ENCODE data around the gene ZSWIM3. TPM values are rescaled to one million over a fixed set of nuclear protein-coding genes. Genes with fewer than 3 reads are reported as not detected.
A peak's percentile ranks its signal among the peaks of the same experiment; 100 is the strongest.

The ZSWIM3 gene
- total and polyA plus RNA-seq, 2 of the 13 experiments (the other 11 are each of a cell fraction or from before 2014, with no cell fraction given): 5.2 to 5.8 TPM

GRCh38 chr20:45823949-45824835 lies 33.2 kb upstream of the ZSWIM3 start (continued):
- TF ChIP-seq ZNF547 (CRISPR knock-in tag; IDR thresholded peaks at IDR 0.05): peak; percentile 46; the same call in 1 of the 2 replicates
- TF ChIP-seq ELF3 (CRISPR knock-in tag; IDR thresholded peaks at IDR 0.05): no peak
- TF ChIP-seq ARNT (IDR thresholded peaks at IDR 0.05): no peak
- TF ChIP-seq WIZ (CRISPR knock-in tag; IDR thresholded peaks at IDR 0.05): 0 out of 2 replicates have a peak, but pooled peaks have one; percentile 65
- no peak for TF ChIP-seq TOPORS (CRISPR knock-in tag; IDR thresholded peaks at IDR 0.05)
- TF ChIP-seq CENPX (CRISPR knock-in tag; IDR thresholded peaks at IDR 0.05): no peak
- TF ChIP-seq HOXA7 (CRISPR knock-in tag; IDR thresholded peaks at IDR 0.05): 0 out of 2 replicates have a peak, but pooled peaks have one; percentile 44
- TF ChIP-seq TRAFD1 (CRISPR knock-in tag; IDR thresholded peaks at IDR 0.05; ENCODE audit: borderline replicate concordance): no peak
- TF ChIP-seq ZBTB21 (CRISPR knock-in tag; IDR thresholded peaks at IDR 0.05): no peak
- no peak for TF ChIP-seq ZFYVE20 (CRISPR knock-in tag; IDR thresholded peaks at IDR 0.05; ENCODE audit: borderline replicate concordance, low read depth)
- TF ChIP-seq PHF21A (CRISPR knock-in tag; IDR thresholded peaks at IDR 0.05): no peak
- 0 out of 2 replicates have a peak, but pooled peaks have one; percentile 43 for TF ChIP-seq SAFB2 (CRISPR knock-in tag; IDR thresholded peaks at IDR 0.05; ENCODE audit: borderline replicate concordance, low read depth)
- TF ChIP-seq POGK (CRISPR knock-in tag; conservative IDR thresholded peaks at IDR 0.05): no peak
- 0 out of 2 replicates have a peak, but pooled peaks have one; percentile 16 for TF ChIP-seq BRD4 (CRISPR knock-in tag; IDR thresholded peaks at IDR 0.05)
- 0 out of 2 replicates have a peak, but pooled peaks have one; percentile 38 for TF ChIP-seq ZKSCAN8 (CRISPR knock-in tag; IDR thresholded peaks at IDR 0.05; ENCODE audit: borderline replicate concordance)
- no peak for TF ChIP-seq NFYC (CRISPR knock-in tag; IDR thresholded peaks at IDR 0.05)
- TF ChIP-seq ZNF451 (CRISPR knock-in tag; IDR thresholded peaks at IDR 0.05): 0 out of 2 replicates have a peak, but pooled peaks have one; percentile 19
- no peak for TF ChIP-seq SNAPC2 (CRISPR knock-in tag; IDR thresholded peaks at IDR 0.05)
- no peak for TF ChIP-seq ZNF432 (CRISPR knock-in tag; IDR thresholded peaks at IDR 0.05; ENCODE audit: borderline replicate concordance)
- 0 out of 2 replicates have a peak, but pooled peaks have one; percentile 51 for TF ChIP-seq ZIK1 (CRISPR knock-in tag; IDR thresholded peaks at IDR 0.05; ENCODE audit: borderline replicate concordance, low read depth)
- 0 out of 2 replicates have a peak, but pooled peaks have one; percentile 10 for TF ChIP-seq PHF20 (CRISPR knock-in tag; IDR thresholded peaks at IDR 0.05)
- no peak for TF ChIP-seq RCOR2 (CRISPR knock-in tag; IDR thresholded peaks at IDR 0.05)
- peak; percentile 50; the same call in 1 of the 2 replicates for TF ChIP-seq SKIL (CRISPR knock-in tag; IDR thresholded peaks at IDR 0.05; ENCODE audit: borderline replicate concordance)
- TF ChIP-seq YEATS2 (CRISPR knock-in tag; IDR thresholded peaks at IDR 0.05; ENCODE audit: borderline replicate concordance): peak; percentile 64; the same call in 1 of the 2 replicates
- no peak for TF ChIP-seq ZSCAN21 (CRISPR knock-in tag; IDR thresholded peaks at IDR 0.05; ENCODE audit: borderline replicate concordance)

All from HepG2 (cell line).